Duodenal mucosa (tissue), 2 donors: ENCODE data around the gene KCNIP4.
A peak's percentile ranks its signal among the peaks of the same experiment; 100 is the strongest.
"Not testable (repeated sequence)": the region's sequence is repeated elsewhere in the genome, so short reads cannot be mapped to it uniquely, and the experiment has no call there.

ENCODE experiments used
- H3K27ac ChIP-seq: one replicate; pipeline ENCODE4 v1.7.0; 2013; ENCODE audit warnings: low read depth, low read length
- H3K27me3 ChIP-seq, 2 donors: one replicate each; pipeline ENCODE4 v1.7.0; 2013; ENCODE audit warnings: low read length in 2 of 2, control low read depth in 1 of 2; ENCODE audit not compliant: insufficient read depth in 2 of 2, control insufficient read depth in 1 of 2
- H3K36me3 ChIP-seq, 2 donors: one replicate each; pipeline ENCODE4 v1.7.0; 2013; ENCODE audit warnings: low read length in 2 of 2, control low read depth in 1 of 2; ENCODE audit not compliant: insufficient read depth in 2 of 2, control insufficient read depth in 1 of 2
- H3K4me1 ChIP-seq, 2 donors: one replicate each; pipeline ENCODE4 v1.7.0; 2013; ENCODE audit warnings: low read length in 2 of 2, control low read depth in 1 of 2; ENCODE audit not compliant: insufficient read depth in 2 of 2, control insufficient read depth in 1 of 2
- H3K4me3 ChIP-seq, 2 donors: one replicate each; pipeline ENCODE4 v1.7.0; 2013; ENCODE audit warnings: low read length in 2 of 2, low read depth in 1 of 2
- H3K9ac ChIP-seq, 2 donors: one replicate each; pipeline ENCODE4 v1.7.0; 2013; ENCODE audit warnings: low read length in 2 of 2, low read depth in 1 of 2
- H3K9me3 ChIP-seq, 2 donors: one replicate each; pipeline ENCODE4 v1.7.0; 2013; ENCODE audit warnings: low read length in 2 of 2, control low read depth in 1 of 2; ENCODE audit not compliant: control insufficient read depth in 1 of 2

The KCNIP4 gene

DNA sequence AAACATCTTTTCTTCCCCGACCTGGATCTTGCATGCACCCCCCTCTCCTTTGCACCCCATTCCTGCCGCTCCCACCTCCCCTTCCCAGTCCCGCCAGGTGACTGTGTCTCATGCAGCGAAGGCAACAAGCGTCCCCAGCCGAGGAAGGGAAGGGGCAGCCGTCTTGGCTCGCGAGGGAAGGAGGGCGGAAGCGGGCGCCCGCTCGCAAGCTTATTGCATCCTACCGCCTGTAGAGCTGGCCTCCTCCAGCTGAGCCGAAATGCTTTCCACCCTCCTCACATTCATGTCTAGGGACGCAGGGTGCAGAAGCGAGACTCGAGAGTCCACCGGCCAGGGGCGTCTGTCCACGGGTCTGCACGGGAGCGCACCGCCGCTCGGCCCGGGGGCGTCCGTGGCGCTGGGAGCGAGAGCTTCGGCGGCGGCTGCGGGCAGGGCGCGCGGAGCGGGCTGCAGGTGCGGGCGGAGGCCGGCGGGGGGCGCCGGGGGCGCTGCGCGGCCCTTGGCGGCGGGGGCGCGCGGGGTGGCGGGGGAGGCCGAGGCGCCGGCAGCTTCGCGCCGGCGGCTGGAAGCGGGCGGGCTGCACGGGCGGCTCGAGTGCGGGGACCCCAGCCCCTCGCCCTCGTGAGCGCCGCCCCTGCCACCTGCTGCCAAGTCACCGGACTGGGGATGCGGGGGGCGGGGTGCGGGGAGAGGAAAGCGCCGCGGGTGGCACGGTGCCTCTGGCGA, at the start of gene KCNIP4:
TSS of gene KCNIP4 (minus strand) at position 426 of the 726 bp plus-strand sequence.
- H3K9me3 ChIP-seq = no peaks in the 10 kb centered on the region
- no peaks in the 10 kb centered on the region for H3K36me3 ChIP-seq
- H3K27ac ChIP-seq = no peak within 1 kb of the TSS
- H3K27me3 ChIP-seq = peaks cover 12 to 28% of the 10 kb centered on the region in 2 donors
- H3K9ac ChIP-seq = no peak within 1 kb of the TSS
- H3K4me3 ChIP-seq = peak within 1 kb of the TSS; percentile 33 to 53
- no peaks in the 10 kb centered on the region for H3K4me1 ChIP-seq

DNA sequence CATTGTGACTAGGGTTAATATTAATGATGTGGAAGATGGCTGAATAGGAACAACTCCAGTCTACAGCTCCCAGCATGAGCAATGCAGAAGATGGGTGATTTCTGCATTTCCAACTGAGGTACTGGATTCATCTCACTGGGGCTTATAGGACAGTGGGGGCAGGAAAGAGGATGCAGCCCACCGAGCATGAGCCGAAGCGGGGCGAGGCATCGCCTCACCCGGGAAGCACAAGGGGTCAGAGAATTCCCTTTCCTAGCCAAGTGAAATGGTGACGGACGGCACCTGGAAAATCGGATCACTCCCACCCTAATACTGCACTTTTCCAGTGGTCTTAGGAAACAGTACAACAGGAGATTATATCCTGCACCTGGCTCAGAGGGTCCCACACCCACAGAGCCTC, 48.0 kb upstream of the KCNIP4 start:
- H3K9me3 ChIP-seq, H3K27me3 ChIP-seq, H3K4me1 ChIP-seq, H3K27ac ChIP-seq, H3K36me3 ChIP-seq, H3K4me3 ChIP-seq, H3K9ac ChIP-seq: not testable (repeated sequence)

DNA sequence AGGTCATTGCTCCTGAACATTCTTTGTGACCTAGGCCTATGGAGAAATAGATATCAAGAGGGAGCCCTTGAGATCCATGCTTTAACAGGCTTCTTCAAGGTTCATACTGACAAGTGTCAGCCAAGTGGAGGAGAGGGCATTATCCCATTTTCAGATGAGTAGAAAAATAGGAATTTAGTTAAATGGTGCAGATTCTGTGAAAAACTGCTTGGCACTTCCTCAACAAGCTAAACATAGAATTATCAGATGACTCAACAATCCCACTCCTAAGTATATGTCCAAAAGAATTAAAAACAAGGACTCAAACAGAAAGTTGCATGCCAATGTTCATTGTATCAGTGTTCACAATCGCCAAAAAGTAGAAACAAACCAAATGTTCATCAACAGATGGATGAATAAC, 43.8 kb upstream of the KCNIP4 start:
- H3K9me3 ChIP-seq = no peaks in the 10 kb centered on the region
- H3K9ac ChIP-seq = no peak overlapping the region
- H3K36me3 ChIP-seq = no peaks in the 10 kb centered on the region
- H3K27me3 ChIP-seq = no peaks in the 10 kb centered on the region
- H3K4me1 ChIP-seq = no peaks in the 10 kb centered on the region
- no peak overlapping the region for H3K27ac ChIP-seq
- no peak overlapping the region for H3K4me3 ChIP-seq

DNA sequence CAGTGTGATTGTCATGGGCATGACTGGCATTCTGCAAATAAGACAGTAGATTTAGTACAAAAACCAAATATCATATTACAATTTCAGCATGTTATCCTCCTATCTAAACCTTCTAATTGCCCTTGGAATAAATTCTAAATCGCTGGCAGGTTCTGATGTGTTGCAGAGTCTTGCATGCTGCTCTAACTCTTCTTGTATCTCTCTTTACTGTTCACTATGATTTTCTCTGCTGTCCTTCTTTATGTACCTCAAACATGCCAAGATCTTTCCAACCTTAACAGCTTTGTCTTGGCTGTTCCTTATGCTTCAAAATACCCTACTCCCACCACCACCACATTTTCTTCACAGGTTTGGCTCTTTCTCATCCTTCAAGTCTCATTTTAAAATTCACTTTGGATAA, 43.0 kb upstream of the KCNIP4 start:
- H3K9ac ChIP-seq = no peak overlapping the region
- H3K36me3 ChIP-seq = no peaks in the 10 kb centered on the region
- H3K4me3 ChIP-seq = no peak overlapping the region
- no peaks in the 10 kb centered on the region for H3K9me3 ChIP-seq
- no peaks in the 10 kb centered on the region for H3K27me3 ChIP-seq
- no peak overlapping the region for H3K27ac ChIP-seq
- H3K4me1 ChIP-seq = no peaks in the 10 kb centered on the region

DNA sequence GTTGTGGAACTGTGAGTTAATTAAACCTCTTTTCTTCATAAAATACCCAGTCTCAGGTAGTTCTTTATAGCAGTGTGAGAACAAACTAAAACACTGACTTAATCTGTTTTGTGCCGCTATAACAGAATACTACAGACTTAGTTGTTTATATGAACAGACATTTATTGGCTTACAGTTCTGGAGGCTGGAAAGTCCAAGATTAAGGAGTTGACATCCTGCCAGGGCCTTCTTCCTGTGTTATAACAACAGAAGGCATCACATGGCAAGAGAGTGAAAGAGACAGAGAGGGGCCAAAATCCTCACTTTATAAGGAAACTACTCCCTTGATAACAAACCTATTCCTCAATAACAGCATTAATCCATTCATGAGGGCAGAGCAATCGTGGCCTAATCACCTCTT, 42.5 kb upstream of the KCNIP4 start:
- Histone ChIP-seq H3K27ac (no peak overlapping the region), H3K4me3 (no peak overlapping the region), H3K4me1 (no peaks in the 10 kb centered on the region), H3K27me3 (no peaks in the 10 kb centered on the region), H3K9me3 (no peaks in the 10 kb centered on the region), H3K9ac (no peak overlapping the region), H3K36me3 (no peaks in the 10 kb centered on the region)

DNA sequence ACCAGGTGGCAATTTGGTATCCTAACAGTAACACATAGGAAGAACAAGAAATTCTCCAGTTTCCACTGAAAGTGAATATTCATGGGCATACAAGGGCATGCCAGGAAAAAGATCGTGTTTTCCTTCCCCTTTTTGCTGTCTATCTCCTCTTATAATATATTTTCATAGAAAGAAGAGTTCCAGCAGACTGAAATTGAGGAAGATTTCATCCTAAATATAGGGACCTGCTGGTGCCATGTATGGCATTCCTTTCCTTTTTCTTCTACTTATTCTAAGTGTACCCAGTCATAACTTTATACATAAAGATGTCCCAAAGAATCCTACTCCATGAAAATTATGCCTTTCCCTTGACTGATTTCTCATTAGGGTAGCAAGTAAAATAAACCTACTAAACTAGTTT, 40.8 kb upstream of the KCNIP4 start:
- Histone ChIP-seq H3K36me3 (no peaks in the 10 kb centered on the region), H3K27ac (no peak overlapping the region), H3K4me1 (no peaks in the 10 kb centered on the region), H3K4me3 (no peak overlapping the region), H3K27me3 (no peaks in the 10 kb centered on the region), H3K9ac (no peak overlapping the region), H3K9me3 (no peaks in the 10 kb centered on the region)

DNA sequence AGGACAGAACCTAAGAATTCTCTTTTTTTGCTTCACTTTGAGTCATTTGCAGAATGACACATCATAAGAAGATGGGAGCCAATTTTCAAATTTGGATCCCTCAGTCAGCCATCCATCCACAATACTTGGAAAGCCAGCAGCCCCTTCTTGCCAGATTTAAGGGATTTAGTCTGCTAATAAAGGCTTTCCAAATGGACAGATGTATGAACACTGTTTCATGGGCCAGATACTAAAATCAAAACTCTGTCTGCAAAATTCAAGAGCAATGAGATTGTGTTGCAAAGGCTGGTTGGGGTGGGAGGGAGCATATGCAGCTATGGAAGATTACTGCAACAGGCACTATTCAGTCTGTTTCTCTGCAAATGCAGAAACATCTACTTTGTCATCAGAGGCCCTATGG, 37.7 kb upstream of the KCNIP4 start:
- Histone ChIP-seq H3K9ac (no peak overlapping the region), H3K27me3 (no peaks in the 10 kb centered on the region), H3K27ac (no peak overlapping the region), H3K4me1 (no peaks in the 10 kb centered on the region), H3K9me3 (no peaks in the 10 kb centered on the region), H3K4me3 (no peak overlapping the region), H3K36me3 (no peaks in the 10 kb centered on the region)

DNA sequence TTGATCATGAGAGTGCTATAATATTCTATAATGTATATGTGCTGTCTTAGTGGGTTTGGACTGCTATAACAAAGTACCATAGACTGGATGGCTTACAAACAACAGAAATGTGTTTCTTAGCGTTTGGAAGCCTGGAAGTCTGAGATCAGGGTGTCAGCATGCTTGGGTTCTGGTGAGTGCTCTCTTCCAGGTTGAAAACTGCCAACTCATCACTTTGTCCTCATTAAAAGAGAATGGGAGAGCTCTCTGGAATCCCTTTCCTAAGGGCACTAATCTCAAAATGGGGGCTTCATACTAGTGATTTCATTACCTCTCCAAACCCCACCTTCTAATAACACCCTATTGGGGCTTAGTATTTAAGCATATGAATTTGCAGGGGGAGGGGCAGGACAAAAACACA, 33.5 kb upstream of the KCNIP4 start:
- H3K4me1 ChIP-seq = no peaks in the 10 kb centered on the region
- H3K27ac ChIP-seq = no peak overlapping the region
- H3K36me3 ChIP-seq = no peaks in the 10 kb centered on the region
- H3K27me3 ChIP-seq = no peaks in the 10 kb centered on the region
- no peaks in the 10 kb centered on the region for H3K9me3 ChIP-seq
- H3K9ac ChIP-seq = no peak overlapping the region
- no peak overlapping the region for H3K4me3 ChIP-seq

DNA sequence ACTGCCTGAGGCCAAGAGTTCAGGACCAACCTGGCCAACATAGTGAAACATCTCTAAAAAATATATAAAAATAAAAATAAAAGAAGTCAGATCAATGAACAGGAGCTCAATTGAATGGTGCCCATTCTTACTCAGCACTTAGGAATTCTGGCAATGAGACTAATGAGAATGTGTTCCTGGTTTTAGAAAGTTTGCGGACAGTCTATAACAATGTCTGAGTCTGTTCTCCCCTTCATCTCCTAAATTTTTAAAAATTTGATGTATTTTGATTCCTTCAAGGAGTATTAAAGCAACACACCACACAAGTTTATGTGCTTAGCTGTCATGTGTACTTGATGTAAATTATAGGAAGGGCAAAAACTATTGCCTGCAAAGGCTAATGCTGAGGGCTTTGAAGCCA, 30.6 kb upstream of the KCNIP4 start:
- no peaks in the 10 kb centered on the region for H3K27me3 ChIP-seq
- H3K36me3 ChIP-seq = no peaks in the 10 kb centered on the region
- no peak overlapping the region for H3K9ac ChIP-seq
- no peaks in the 10 kb centered on the region for H3K4me1 ChIP-seq
- H3K4me3 ChIP-seq = no peak overlapping the region
- H3K9me3 ChIP-seq = no peaks in the 10 kb centered on the region
- no peak overlapping the region for H3K27ac ChIP-seq

DNA sequence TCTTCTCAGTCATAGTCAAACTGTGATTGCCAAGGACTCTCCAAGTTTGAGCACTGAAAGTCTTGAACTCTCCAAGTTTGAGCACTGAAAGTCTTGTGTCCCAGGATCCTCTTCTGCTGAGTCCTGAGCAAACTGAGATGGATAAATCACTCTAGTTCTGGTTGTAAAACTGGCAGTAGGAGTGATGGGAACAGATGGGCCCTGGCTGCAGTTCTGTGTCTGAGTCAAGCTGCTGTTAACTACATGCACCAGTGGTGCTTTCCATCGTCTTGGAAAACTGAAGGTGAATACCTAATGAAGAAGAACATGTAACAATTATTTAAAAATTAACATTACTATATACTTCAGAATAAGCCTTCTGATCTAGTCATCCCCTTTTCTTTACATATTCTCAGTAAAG, 27.6 kb upstream of the KCNIP4 start:
- no peak overlapping the region for H3K27ac ChIP-seq
- no peaks in the 10 kb centered on the region for H3K4me1 ChIP-seq
- H3K9me3 ChIP-seq = no peaks in the 10 kb centered on the region
- H3K27me3 ChIP-seq = no peaks in the 10 kb centered on the region
- H3K9ac ChIP-seq = no peak overlapping the region
- no peaks in the 10 kb centered on the region for H3K36me3 ChIP-seq
- no peak overlapping the region for H3K4me3 ChIP-seq

DNA sequence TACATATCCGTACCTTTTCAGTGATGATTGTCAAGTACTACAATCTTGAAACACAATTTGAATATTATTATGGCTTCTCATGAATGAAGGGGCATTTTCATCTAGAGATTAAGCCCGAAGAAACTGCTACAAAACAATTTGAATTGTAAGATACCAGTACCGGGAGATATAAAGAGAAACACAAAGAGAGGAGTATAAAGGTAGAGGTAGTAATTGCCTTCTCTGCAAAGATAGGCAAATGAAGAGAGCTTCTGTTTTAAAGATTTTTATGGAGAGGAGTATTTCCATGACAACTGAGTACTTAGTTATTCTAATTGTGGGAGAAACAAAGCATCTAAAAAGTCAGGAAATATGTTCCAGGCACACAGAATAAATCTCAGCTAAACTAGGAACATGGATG, 25.3 kb upstream of the KCNIP4 start:
- Histone ChIP-seq H3K4me3 (no peak overlapping the region), H3K27ac (no peak overlapping the region), H3K9me3 (no peaks in the 10 kb centered on the region), H3K27me3 (no peaks in the 10 kb centered on the region), H3K4me1 (no peaks in the 10 kb centered on the region), H3K36me3 (no peaks in the 10 kb centered on the region), H3K9ac (no peak overlapping the region)
